CD4-positive, alpha-beta T cell treated with Interleukin-12 subunit alpha and Interleukin-12 subunit beta, for 1 hour (primary cell): ENCODE measurements around the gene MARVELD1.
A peak's percentile ranks its signal among the peaks of the same experiment; 100 is the strongest.
"Not testable (repeated sequence)": the region's sequence is repeated elsewhere in the genome, so short reads cannot be mapped to it uniquely, and the experiment has no call there.

Experiments
- DNase-seq: peaks from one replicate; pipeline ENCODE4 v3.0.0-alpha.2; 2020

The MARVELD1 gene

GRCh38 chr10:97698072-97698655 is 15.4 kb upstream of the MARVELD1 start:
- DNase-seq: not testable (repeated sequence)

GRCh38 chr10:97701438-97702069 is 12.0 kb upstream of the MARVELD1 start:
- DNase-seq: peak; percentile 68

GRCh38 chr10:97703398-97704067 is 10.0 kb upstream of the MARVELD1 start:
- DNase-seq: no peak

- DNase-seq: no peak
Observed at GRCh38 chr10:97704341-97704740, 9.2 kb upstream of the MARVELD1 start.

GRCh38 chr10:97705006-97705670 is 8.4 kb upstream of the MARVELD1 start:
- no peak for DNase-seq

GRCh38 chr10:97707134-97707861 is 6.2 kb upstream of the MARVELD1 start:
- no peak for DNase-seq

GRCh38 chr10:97708167-97708566 is 5.4 kb upstream of the MARVELD1 start:
- no peak for DNase-seq

GRCh38 chr10:97708976-97709946 is 4.3 kb upstream of the MARVELD1 start:
- DNase-seq: peak; percentile 45

- no peak for DNase-seq
Observed at GRCh38 chr10:97711640-97712572, 1.6 kb upstream of the MARVELD1 start.

- DNase-seq: peak; percentile 64
Observed at GRCh38 chr10:97713826-97714400, 383 bp downstream of the MARVELD1 start.

- no peak for DNase-seq
Observed at GRCh38 chr10:97714401-97715258, 1.1 kb downstream of the MARVELD1 start.

GRCh38 chr10:97715259-97715874 is 1.8 kb downstream of the MARVELD1 start:
- DNase-seq: no peak

- no peak for DNase-seq
Observed at GRCh38 chr10:97717627-97718026, 4.1 kb downstream of the MARVELD1 start.

- no peak for DNase-seq
Observed at GRCh38 chr10:97718178-97718577, 4.6 kb downstream of the MARVELD1 start.

- DNase-seq: no peak
Observed at GRCh38 chr10:97718659-97719142, 5.2 kb downstream of the MARVELD1 start.

- no peak for DNase-seq
Observed at GRCh38 chr10:97719602-97720001, 6.1 kb downstream of the MARVELD1 start.

GRCh38 chr10:97721871-97722780 is 8.6 kb downstream of the MARVELD1 start:
- no peak for DNase-seq

- no peak for DNase-seq
Observed at GRCh38 chr10:97723001-97723400, 9.5 kb downstream of the MARVELD1 start.
